ENCODE measurements around the gene NPAS3. TPM values are rescaled to one million over a fixed set of nuclear protein-coding genes. Genes with fewer than 3 reads are reported as not detected.

Gene NPAS3
- total and polyA plus RNA-seq, 8 donors, result 0.09 to 0.79 (median 0.56) TPM

GRCh38 chr14:33279865-33280264, 341.2 kb downstream of the NPAS3 start:
- ATAC-seq (peak; percentile 36), DNase-seq (no peak)
- no peak for TF ChIP-seq CTCF (IDR thresholded peaks at IDR 0.05)
- intact Hi-C loops (cut with DNase I), result no loop called here
- Histone ChIP-seq H3K27ac (no peak overlapping the region), H3K4me1 (no peaks in the 10 kb centered on the region), H3K36me3 (no peaks in the 10 kb centered on the region), H3K4me3 (no peak overlapping the region), H3K9me3 (no peaks in the 10 kb centered on the region), H3K27me3 (no peaks in the 10 kb centered on the region)

GRCh38 chr14:33280646-33281045, 342.0 kb downstream of the NPAS3 start:
- Histone ChIP-seq H3K36me3 (no peaks in the 10 kb centered on the region), H3K27me3 (no peaks in the 10 kb centered on the region), H3K9me3 (no peaks in the 10 kb centered on the region), H3K4me3 (no peak overlapping the region), H3K4me1 (no peaks in the 10 kb centered on the region), H3K27ac (no peak overlapping the region)
- intact Hi-C loops (cut with DNase I), result no loop called here
- TF ChIP-seq CTCF (IDR thresholded peaks at IDR 0.05), result no peak
- DNase-seq (no peak), ATAC-seq (no peak)

GRCh38 chr14:33282331-33283230, 343.9 kb downstream of the NPAS3 start:
- no peak overlapping the region for H3K27ac ChIP-seq
- intact Hi-C loops (cut with DNase I), result no loop called here
- no peak for TF ChIP-seq CTCF (IDR thresholded peaks at IDR 0.05)

GRCh38 chr14:33285902-33286700, 347.4 kb downstream of the NPAS3 start:
- H3K9me3 ChIP-seq, result no peaks in the 10 kb centered on the region
- no peaks in the 10 kb centered on the region for H3K36me3 ChIP-seq
- TF ChIP-seq CTCF (IDR thresholded peaks at IDR 0.05), result no peak
- no peak overlapping the region for H3K27ac ChIP-seq
- no peak overlapping the region for H3K4me3 ChIP-seq
- DNase-seq (no peak), ATAC-seq (no peak)
- no peaks in the 10 kb centered on the region for H3K27me3 ChIP-seq
- intact Hi-C loops (cut with DNase I), result no loop called here
- no peaks in the 10 kb centered on the region for H3K4me1 ChIP-seq

More at GRCh38 chr14:33282331-33283230, 343.9 kb downstream of the NPAS3 start:
- no peaks in the 10 kb centered on the region for H3K27me3 ChIP-seq
- no peaks in the 10 kb centered on the region for H3K9me3 ChIP-seq
- no peaks in the 10 kb centered on the region for H3K36me3 ChIP-seq
- no peak overlapping the region for H3K4me3 ChIP-seq
- peak in 2 of 4 donors; percentile 58 for DNase-seq
- no peak for ATAC-seq
- H3K4me1 ChIP-seq, result no peaks in the 10 kb centered on the region

GRCh38 chr14:33287189-33287588, 348.5 kb downstream of the NPAS3 start:
- intact Hi-C loops (cut with DNase I), result no loop called here
- H3K36me3 ChIP-seq, result no peaks in the 10 kb centered on the region
- H3K4me1 ChIP-seq, result no peaks in the 10 kb centered on the region
- H3K27me3 ChIP-seq, result no peaks in the 10 kb centered on the region
- no peaks in the 10 kb centered on the region for H3K9me3 ChIP-seq
- ATAC-seq (no peak), DNase-seq (no peak)
- no peak overlapping the region for H3K4me3 ChIP-seq
- H3K27ac ChIP-seq, result no peak overlapping the region
- no peak for TF ChIP-seq CTCF (IDR thresholded peaks at IDR 0.05)

Data from left lung (tissue), 10 donors.